Gastrocnemius medialis (tissue), 4 donors: ENCODE results near the gene ENOSF1. TPM values are rescaled to one million over a fixed set of nuclear protein-coding genes. Genes with fewer than 3 reads are reported as not detected.
"Not testable (repeated sequence)": the region's sequence is repeated elsewhere in the genome, so short reads cannot be mapped to it uniquely, and the experiment has no call there.

Experiments used
- ATAC-seq, 2 donors: fragments of 150-250 bp; one replicate each; pipeline ENCODE4 v1.9.1; 2016
- DNase-seq, 2 donors: peaks; one replicate each; pipeline ENCODE4 v3.0.0-alpha.2; 2019
- H3K27ac ChIP-seq, 4 donors: fragments of 200-600 bp; sonication (generic); 1 replicate in 1 of 4; 2 replicates in 3 of 4; pipeline ENCODE4 v1.5.1; 2016 to 2018; ENCODE audit warnings: mild to moderate bottlenecking in 2 of 4, moderate library complexity in 1 of 4
- H3K27me3 ChIP-seq, 3 donors: fragments of 200-600 bp; sonication (generic) in 2 of 3; 1 replicate in 1 of 3; 2 replicates in 2 of 3; pipeline versions ENCODE4 v1.5.1 to v1.6.0; 2016 to 2019; ENCODE audit warnings: mild to moderate bottlenecking in 1 of 3, moderate library complexity in 1 of 3
- H3K36me3 ChIP-seq, 2 donors: fragments of 200-600 bp; sonication (generic) in 1 of 2; one replicate each; pipeline ENCODE4 v1.5.1; 2017 to 2018
- H3K4me1 ChIP-seq, 2 donors: fragments of 200-600 bp; sonication (generic) in 1 of 2; one replicate each; pipeline ENCODE4 v1.5.1; 2016 to 2017; ENCODE audit warnings: mild to moderate bottlenecking in 2 of 2
- H3K4me3 ChIP-seq, 4 donors: fragments of 200-600 bp; sonication (generic) in 3 of 4; 1 replicate in 1 of 4; 2 replicates in 3 of 4; pipeline ENCODE4 v1.5.1; 2016 to 2019; ENCODE audit warnings: mild to moderate bottlenecking in 2 of 4
- H3K9me3 ChIP-seq, 3 donors: fragments of 200-600 bp; sonication (generic) in 2 of 3; 1 replicate in 1 of 3; 2 replicates in 2 of 3; pipeline ENCODE4 v1.5.1; 2016 to 2019
- POLR2A ChIP-seq, 2 donors: fragments of 450-650 bp; IDR thresholded peaks; one replicate each; pipeline ENCODE4 v1.6.1; 2017; ENCODE audit warnings: antibody characterized with exemption in 2 of 2, mild to moderate bottlenecking in 2 of 2, moderate library complexity in 2 of 2
- in situ Hi-C, 4 donors: fragments of 200-750 bp; cut with MboI; loops; one replicate each; pipeline versions ENCODE4 v1.15.0 to v1.8.0; 2017; ENCODE audit warnings: low sequenced_read_pairs in 4 of 4
- intact Hi-C: fragments of 100-400 bp; cut with DNase I; formaldehyde crosslinking; loops from one replicate; pipeline ENCODE4 v1.15.1; 2023; ENCODE audit warnings: low total_unique reads
- total RNA-seq, 4 donors: library from RNA; depleted of rRNA; stranded (reverse); fragments of >200 nt; gene quantifications; one replicate each; pipeline versions ENCODE4 v1.1.0 to v1.2.3, GENCODE V29; 2016
- TF ChIP-seq, protein P1 (sequence below), 5 experiments: fragments of 450-650 bp in 3 of 5; fragments of 200-600 bp in 2 of 5; sonication (generic) in 2 of 5; IDR thresholded peaks in 4 of 5; conservative IDR thresholded peaks in 1 of 5; 1 replicate in 4 of 5; 2 replicates in 1 of 5; pipeline ENCODE4 v1.5.1; 2016 to 2019; ENCODE audit warnings: antibody characterized with exemption in 5 of 5, mild to moderate bottlenecking in 3 of 5, moderate library complexity in 3 of 5

ENOSF1 gene
- total RNA-seq, 4 donors from 2014 or later: 6.0 to 16.1 (median 10.3) TPM

DNA sequence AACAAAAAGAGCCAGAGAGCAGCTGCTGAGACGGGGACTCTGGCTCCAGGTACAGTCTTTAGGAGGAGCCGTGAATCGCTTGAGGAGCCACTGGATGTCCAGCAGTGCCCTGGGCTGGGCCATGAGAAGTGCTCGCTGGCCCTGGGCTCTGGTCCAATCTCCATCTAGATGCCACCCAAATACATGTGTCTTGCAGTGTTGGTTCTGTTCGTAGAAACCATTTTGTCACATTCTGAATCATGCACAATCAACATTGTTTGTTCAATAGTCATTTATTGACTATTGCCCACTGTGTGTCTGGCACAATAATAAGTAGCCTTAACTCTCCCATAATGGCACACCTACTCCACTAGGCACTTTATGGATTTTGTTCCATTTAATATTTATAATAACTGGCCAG is 28.9 kb downstream of the ENOSF1 start:
- H3K27me3 ChIP-seq: no peaks in the 10 kb centered on the region
- no peak overlapping the region for H3K27ac ChIP-seq
- H3K4me1 ChIP-seq: no peaks in the 10 kb centered on the region
- in situ Hi-C loops: no loop called here
- TF ChIP-seq, protein P1, sequence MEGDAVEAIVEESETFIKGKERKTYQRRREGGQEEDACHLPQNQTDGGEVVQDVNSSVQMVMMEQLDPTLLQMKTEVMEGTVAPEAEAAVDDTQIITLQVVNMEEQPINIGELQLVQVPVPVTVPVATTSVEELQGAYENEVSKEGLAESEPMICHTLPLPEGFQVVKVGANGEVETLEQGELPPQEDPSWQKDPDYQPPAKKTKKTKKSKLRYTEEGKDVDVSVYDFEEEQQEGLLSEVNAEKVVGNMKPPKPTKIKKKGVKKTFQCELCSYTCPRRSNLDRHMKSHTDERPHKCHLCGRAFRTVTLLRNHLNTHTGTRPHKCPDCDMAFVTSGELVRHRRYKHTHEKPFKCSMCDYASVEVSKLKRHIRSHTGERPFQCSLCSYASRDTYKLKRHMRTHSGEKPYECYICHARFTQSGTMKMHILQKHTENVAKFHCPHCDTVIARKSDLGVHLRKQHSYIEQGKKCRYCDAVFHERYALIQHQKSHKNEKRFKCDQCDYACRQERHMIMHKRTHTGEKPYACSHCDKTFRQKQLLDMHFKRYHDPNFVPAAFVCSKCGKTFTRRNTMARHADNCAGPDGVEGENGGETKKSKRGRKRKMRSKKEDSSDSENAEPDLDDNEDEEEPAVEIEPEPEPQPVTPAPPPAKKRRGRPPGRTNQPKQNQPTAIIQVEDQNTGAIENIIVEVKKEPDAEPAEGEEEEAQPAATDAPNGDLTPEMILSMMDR (IDR thresholded peaks at IDR 0.05 in 4 of 5, conservative IDR thresholded peaks at IDR 0.05 in 1 of 5): no peak
- no peak for TF ChIP-seq POLR2A (IDR thresholded peaks at IDR 0.05)
- ATAC-seq: no peak
- DNase-seq: no peak
- intact Hi-C loops: no loop called here
- H3K4me3 ChIP-seq: no peak overlapping the region
- peaks cover 0 to 13% of the 10 kb centered on the region in 2 donors for H3K36me3 ChIP-seq
- no peaks in the 10 kb centered on the region for H3K9me3 ChIP-seq

- ATAC-seq: no peak
- intact Hi-C loops: no loop called here
These were observed 29.6 kb downstream of the ENOSF1 start for GRCh38 chr18:682833-683232.

GRCh38 chr18:682416-682815 is 30.0 kb downstream of the ENOSF1 start:
- peaks cover 0 to 13% of the 10 kb centered on the region in 2 donors for H3K36me3 ChIP-seq
- intact Hi-C loops, DNase-seq: not testable (repeated sequence)

More at GRCh38 chr18:682833-683232, 29.6 kb downstream of the ENOSF1 start:
- Histone ChIP-seq H3K4me1 (no peaks in the 10 kb centered on the region), H3K9me3 (no peaks in the 10 kb centered on the region), H3K27ac (no peak overlapping the region), H3K4me3 (no peak overlapping the region), H3K27me3 (no peaks in the 10 kb centered on the region), H3K36me3 (peaks cover 0 to 13% of the 10 kb centered on the region in 2 donors)
- DNase-seq: no peak
- in situ Hi-C loops: no loop called here
- TF ChIP-seq, protein P1 (IDR thresholded peaks at IDR 0.05 in 4 of 5, conservative IDR thresholded peaks at IDR 0.05 in 1 of 5): no peak
- no peak for TF ChIP-seq POLR2A (IDR thresholded peaks at IDR 0.05)

GRCh38 chr18:681985-682384 is 30.4 kb downstream of the ENOSF1 start:
- Histone ChIP-seq H3K27me3 (no peaks in the 10 kb centered on the region), H3K4me3 (no peak overlapping the region), H3K9me3 (no peaks in the 10 kb centered on the region), H3K36me3 (peaks cover 0 to 14% of the 10 kb centered on the region in 2 donors), H3K4me1 (no peaks in the 10 kb centered on the region), H3K27ac (no peak overlapping the region)
- no peak for ATAC-seq
- DNase-seq: no peak
- intact Hi-C loops: no loop called here
- in situ Hi-C loops: no loop called here
- no peak for TF ChIP-seq POLR2A (IDR thresholded peaks at IDR 0.05)
- TF ChIP-seq, protein P1 (IDR thresholded peaks at IDR 0.05 in 4 of 5, conservative IDR thresholded peaks at IDR 0.05 in 1 of 5): no peak

More at GRCh38 chr18:682416-682815, 30.0 kb downstream of the ENOSF1 start:
- in situ Hi-C loops, H3K4me1 ChIP-seq, H3K9me3 ChIP-seq, ATAC-seq, H3K27me3 ChIP-seq, H3K27ac ChIP-seq, H3K4me3 ChIP-seq: not testable (repeated sequence)

DNA sequence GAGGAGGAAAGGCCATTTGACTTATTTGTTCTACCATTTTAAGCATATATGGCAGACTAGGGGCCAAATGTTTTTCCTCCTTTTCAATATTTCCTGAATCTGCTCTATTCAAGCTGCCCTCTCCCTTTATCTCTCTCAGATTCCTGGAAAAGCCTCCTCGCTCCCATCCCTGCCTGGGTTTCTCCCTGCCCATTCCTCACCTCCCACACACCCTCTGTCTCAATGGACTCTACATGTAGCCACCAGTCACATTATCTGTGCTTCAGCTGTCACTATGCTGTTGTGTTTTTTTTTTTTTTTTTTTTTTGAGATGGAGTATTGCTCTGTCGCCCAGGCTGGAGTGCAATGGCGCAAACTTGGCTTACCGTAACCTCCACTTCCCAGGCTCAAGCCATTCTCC is 32.0 kb downstream of the ENOSF1 start:
- intact Hi-C loops: no loop called here
- Histone ChIP-seq H3K4me3 (no peak overlapping the region), H3K27me3 (no peaks in the 10 kb centered on the region), H3K36me3 (peaks cover 0 to 22% of the 10 kb centered on the region in 2 donors), H3K4me1 (no peaks in the 10 kb centered on the region), H3K27ac (no peak overlapping the region), H3K9me3 (no peaks in the 10 kb centered on the region)
- TF ChIP-seq POLR2A (IDR thresholded peaks at IDR 0.05): no peak
- TF ChIP-seq, protein P1 (IDR thresholded peaks at IDR 0.05 in 4 of 5, conservative IDR thresholded peaks at IDR 0.05 in 1 of 5): no peak
- in situ Hi-C loops: no loop called here
- ATAC-seq (no peak), DNase-seq (no peak)
